Stimulated activated CD4-positive, alpha-beta T cell treated with anti-CD3 and anti-CD28 coated beads, Interleukin-2, amount 100 ng/mL, for 24 hours (primary cell): Measurements from ENCODE around the gene AKTIP.
"Not testable (repeated sequence)": the region's sequence is repeated elsewhere in the genome, so short reads cannot be mapped to it uniquely, and the experiment has no call there.

ENCODE experiments used
- DNase-seq, 2 donors: peaks; one replicate each; pipeline ENCODE4 v3.0.0-alpha.2; 2020

Gene AKTIP

DNA sequence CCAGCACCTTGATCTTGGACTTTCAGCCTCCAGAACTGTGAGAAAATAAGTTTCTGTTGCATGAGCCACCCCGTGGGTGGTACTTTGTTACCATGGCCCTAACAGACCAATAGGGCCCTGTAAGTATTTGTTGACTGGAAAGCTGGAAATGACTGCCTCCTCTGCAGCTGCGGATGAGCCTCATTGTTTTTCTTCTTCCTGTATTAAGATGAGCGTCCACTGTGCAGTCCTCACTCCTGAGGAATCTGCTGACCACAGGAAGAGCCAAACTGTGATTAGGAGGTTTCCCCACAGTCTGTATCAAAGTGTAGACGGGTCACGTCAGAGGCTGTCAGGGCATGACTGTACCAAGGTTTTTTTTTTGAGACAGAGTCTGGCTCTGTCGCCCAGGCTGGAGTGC, 12.2 kb upstream of the AKTIP start:
- no peak for DNase-seq

- not testable (repeated sequence) for DNase-seq
Measured at GRCh38 chr16:53512795-53513194, 9.8 kb upstream of the AKTIP start.

- no peak for DNase-seq
Measured at GRCh38 chr16:53511403-53512280, 8.6 kb upstream of the AKTIP start.

GRCh38 chr16:53511084-53511402, 8.0 kb upstream of the AKTIP start:
- no peak for DNase-seq

- no peak for DNase-seq
Measured at GRCh38 chr16:53510704-53511070, 7.7 kb upstream of the AKTIP start.

DNA sequence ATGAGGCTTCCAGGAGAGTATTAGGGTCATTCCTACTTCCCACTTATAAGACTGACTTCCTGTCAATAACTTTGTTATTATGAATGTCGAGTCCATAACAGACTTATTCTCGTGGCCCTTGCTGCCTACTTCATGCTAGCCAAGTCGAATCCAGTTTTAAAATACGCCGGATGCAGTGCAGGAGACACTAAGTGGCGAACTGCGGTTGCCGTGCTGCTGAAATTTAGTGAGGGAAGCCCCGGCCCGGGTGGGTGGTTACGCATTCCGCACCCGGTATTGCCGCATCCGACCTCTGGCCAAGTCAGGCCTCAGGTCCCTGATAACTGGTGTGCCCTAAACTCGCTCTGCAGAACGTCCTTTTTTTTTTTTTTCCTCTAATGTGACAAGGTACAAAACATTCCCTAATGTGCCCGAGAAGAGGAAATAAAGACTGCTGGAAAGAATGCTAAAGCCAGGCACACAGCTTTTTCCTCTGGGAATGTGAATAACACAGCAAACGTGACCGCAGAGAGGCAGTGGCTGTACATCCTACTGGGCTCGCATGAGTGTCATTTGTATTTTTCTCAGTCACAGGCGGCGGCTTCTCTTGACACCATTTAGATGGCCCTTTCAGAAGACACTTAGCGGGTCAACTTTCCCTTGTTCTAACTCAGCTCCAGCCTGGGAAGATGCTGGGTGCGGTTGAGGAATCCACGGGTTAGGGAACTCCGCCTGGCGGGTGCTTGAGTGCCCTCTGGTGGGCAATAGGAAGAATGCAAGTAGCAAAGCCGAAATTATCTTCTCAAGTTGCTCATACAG, 7.1 kb upstream of the AKTIP start:
- DNase-seq: peak; percentile 48 to 54

DNA sequence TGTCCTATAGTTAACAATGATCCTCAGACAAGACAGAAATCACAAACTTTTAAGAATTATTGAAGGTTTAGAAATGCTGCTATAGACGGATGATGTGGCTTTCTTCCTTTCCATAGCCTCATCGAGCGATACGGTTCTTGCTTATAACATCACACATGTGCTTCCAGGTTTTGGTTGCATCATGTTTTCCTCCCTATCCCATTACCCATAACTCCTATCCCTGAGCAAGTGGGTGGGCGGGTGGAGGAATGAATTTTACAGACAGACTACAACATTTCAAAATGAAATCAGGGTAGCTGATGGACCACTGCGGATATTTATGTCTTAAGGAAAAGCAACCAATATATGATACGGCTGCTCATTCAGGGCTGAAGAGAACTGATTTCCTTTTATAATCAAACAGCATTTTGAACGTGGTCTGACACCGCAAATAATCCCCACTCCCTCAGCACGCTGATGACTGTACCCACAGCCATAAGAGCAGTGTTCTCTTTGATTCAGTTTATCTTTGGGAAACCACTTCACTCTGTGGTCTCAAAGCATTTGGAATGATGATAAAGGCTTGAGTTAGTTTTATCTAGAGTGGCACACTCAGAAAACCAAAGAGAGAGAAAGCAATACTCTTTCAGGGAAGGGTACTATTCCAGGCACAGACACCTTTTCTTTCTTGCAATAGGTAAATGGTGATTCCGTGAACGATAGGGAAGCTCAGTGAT, 4.6 kb upstream of the AKTIP start:
- DNase-seq: no peak

GRCh38 chr16:53506254-53506653, 3.2 kb upstream of the AKTIP start:
- peak in 1 of 2 donors; percentile 9 for DNase-seq

DNA sequence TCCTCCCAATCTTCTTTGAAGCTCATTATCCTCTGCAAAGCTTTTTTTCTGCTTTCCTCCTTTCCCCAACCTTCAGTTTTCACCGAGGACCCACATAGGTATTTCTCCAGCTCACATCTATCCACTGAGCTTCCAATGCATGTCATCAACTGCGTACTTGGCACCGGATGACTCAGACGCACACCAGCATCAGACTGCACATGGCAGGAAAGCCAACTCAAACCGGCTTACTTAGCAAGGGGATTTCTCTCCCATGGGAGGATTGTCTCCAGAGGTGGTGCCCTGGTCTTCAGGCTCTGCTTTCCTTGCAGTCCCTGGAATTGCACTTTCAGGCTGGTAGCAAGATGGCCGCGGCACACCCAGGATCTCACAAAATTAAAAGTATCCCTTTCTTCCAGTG, 1.7 kb upstream of the AKTIP start:
- peak in 1 of 2 donors; percentile 20 for DNase-seq

GRCh38 chr16:53503991-53504663, 1.1 kb upstream of the AKTIP start:
- peak; percentile 29 to 35 for DNase-seq

GRCh38 chr16:53503270-53503923, 388 bp upstream of the AKTIP start:
- peak; percentile 100 for DNase-seq

DNA sequence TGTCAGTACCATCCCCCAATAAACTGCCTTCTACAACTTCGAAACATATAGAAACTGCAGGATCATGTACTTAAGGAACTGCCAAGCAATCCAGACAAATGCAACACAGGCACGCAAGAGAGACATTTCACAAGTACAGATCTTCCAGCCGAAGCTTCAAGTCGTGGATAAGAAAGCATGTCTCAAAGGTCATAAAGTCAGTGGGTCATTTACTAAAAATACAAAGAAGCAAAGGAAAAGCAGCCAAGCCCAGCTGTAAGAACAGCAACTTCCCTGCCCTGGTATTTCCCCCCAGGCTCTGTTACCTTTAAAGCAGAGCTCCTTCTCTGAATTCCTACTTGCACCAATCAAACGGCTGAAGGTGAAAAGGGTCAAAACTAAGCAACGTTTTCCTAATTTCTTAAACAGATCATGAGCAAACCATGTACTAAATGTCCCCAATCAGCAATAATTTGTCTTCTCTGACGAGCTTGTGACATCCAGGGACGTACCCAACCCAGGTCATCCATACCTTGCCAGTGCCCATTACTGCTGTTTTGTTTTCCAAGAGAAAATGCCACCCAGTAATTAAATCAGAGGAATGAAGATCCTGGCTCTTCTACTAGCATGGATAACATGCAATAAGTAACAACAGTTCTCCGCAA, 1.7 kb downstream of the AKTIP start:
- DNase-seq: peak in 1 of 2 donors; percentile 13

- no peak for DNase-seq
Measured at GRCh38 chr16:53498984-53499383, 4.0 kb downstream of the AKTIP start.

DNA sequence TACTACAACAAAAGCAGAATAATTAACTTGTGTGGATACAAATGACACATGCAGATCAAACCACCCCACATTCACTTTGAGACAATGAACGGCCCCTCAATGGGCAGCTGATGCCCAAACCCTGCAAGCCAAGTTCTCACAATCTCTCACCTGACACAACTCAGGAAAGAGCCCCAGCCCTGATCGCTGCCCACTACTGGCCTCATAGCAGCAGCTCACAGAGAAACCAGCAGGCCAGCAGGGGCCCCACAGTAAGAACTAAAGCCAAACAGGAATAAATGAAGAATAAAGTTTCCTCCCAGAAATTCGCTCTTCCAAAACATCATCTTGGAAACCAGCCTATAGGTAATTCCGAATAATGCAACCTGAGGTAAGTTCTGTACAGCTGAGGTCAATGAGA, 7.7 kb downstream of the AKTIP start:
- no peak for DNase-seq

DNA sequence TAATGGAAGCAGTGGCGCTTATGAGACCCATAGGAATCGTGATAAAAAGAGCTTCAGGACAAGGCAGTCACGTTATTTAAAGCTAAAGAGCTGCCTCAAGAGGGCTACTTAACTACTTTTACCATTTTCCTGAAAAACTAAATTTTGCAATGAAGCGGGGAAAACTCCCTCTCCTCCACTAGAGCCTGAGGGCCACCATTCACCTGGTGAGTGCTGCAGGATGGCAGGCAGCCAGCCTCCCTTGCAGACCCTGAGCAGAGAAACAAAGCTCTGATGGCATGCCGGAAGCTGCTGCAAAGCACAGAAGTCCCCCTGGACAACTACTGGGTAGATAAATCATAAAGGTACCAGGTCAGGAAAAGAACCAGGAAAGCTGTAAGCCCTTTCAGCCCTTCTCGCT, 8.4 kb downstream of the AKTIP start:
- DNase-seq: no peak

- DNase-seq: no peak
Measured at GRCh38 chr16:53492503-53492902, 10.5 kb downstream of the AKTIP start.

DNA sequence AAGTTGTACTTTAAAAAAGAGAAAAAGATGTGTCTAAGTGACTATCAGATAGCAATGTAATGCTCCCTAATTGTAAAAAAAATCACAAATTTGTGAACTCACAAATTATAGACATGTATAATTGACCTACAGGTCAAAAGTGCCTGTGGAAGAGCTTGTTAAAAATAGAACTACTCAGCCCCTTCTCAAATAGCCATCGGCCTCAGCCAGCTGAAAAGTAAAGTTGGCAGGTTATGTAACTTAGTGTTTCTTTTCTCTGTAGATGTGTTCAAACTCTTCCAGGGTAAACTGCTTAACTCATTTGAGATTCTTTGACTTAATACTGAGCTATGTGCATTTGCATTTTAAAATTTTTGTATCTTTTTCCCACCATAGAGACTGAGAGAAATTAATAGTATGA, 13.3 kb downstream of the AKTIP start:
- no peak for DNase-seq

DNA sequence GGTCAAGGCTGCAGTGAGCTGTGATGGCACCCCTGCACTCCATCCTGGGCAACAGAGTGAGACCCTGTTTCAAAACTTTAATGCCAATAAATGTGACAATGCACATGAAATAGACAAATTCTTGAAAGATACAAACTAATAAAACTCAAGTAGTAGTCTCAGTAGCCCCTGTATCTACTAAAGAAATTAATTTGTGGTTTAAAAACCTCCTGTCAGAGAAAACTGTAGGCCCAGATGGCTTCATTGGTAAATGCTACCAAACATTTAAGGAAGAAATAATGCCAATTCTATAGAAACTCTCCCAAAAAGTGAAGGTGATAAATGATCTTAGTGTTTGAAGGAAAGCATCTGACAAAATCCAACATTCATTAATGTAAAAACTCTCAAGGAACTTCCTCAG, 16.8 kb downstream of the AKTIP start:
- DNase-seq: no peak

DNA sequence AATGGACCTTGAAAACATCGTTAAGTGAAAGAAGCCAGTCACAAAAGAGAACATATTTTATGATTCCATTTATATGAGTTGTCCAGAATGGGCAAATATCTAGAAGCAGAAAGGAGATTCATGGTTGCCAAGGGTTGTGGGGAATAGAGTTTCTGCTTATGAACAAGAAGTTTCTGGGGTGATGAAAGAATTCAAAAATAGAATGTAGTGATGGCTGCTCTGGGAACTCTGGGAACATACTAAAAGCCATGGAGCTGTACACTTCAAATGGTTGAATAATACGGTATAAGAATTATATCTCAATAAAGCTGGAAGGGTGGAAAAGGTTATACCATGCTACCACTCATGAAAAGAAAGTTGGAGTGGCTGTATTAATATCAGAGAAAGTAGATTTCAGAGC, 18.5 kb downstream of the AKTIP start:
- DNase-seq: no peak

- DNase-seq: no peak
Measured at GRCh38 chr16:53482123-53482522, 20.9 kb downstream of the AKTIP start.

DNA sequence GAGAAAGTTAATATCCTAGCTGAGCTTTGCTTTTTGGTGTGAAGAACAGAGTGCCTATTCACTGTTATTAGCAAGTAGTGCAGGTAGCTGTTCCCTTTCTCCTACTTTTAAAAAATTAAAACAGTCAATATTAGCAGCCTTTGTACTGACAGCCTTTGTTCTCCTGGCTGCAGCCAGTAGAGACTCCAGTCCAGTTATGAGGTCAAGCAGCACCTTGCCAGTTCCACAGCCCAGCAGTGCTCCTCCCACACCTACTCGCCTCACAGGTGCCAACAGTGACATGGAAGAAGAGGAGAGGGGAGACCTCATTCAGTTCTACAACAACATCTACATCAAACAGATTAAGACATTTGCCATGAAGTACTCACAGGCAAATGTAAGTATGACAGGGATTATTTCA, 22.6 kb downstream of the AKTIP start:
- no peak for DNase-seq

DNA sequence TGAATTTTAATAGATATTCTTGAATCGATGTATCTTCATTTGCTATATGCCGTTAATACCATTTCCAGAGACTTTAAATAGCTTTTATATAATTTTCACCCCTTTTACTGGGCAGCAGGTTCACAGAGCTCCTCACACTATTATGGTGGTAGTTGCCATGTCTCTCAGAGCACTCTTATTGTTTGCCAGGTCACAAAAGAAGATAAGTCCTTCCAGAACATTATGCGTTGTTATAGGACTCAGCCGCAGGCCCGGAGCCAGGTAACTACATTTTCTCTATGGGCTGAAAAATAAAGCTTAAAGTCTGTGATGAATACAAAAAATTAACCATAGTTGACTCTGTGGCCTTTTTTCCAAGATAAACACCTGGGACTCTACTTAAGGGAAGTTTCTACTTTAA, 24.0 kb downstream of the AKTIP start:
- DNase-seq: no peak
